Kidney epithelial cell (primary cell): Measurements from ENCODE around the gene LMAN1. TPM values are rescaled to one million over a fixed set of nuclear protein-coding genes. Genes with fewer than 3 reads are reported as not detected.

Source experiments
- DNase-seq: peaks from one replicate; pipeline ENCODE4 v3.0.0-alpha.2; 2010; ENCODE audit warnings: low read depth
- H3K27me3 ChIP-seq: 2 replicates; pipeline ENCODE4 v1.6.0; 2011; ENCODE audit warnings: low read length; ENCODE audit not compliant: control insufficient read depth, insufficient read depth
- H3K36me3 ChIP-seq: 2 replicates; pipeline ENCODE4 v1.5.1; 2011; ENCODE audit warnings: low read length; ENCODE audit not compliant: control insufficient read depth, insufficient read depth
- H3K4me3 ChIP-seq: 2 replicates; pipeline ENCODE4 v1.5.1; 2011; ENCODE audit warnings: low read depth, mild to moderate bottlenecking, control low read depth, low read length
- total RNA-seq: library from RNA; depleted of rRNA; stranded (reverse); fragments of >200 nt; gene quantifications from 2 replicates; pipeline ENCODE4 v1.2.3, GENCODE V29; 2015
- TF ChIP-seq, protein P1 (sequence below): IDR thresholded peaks from 2 replicates; pipeline ENCODE4 v1.5.1; 2011; ENCODE audit warnings: mild to moderate bottlenecking, moderate library complexity, low read length, control low read depth, inconsistent platforms; ENCODE audit not compliant: insufficient read depth, poor library complexity, severe bottlenecking

Gene LMAN1
- total RNA-seq, 1 donor from 2014 or later, result 118 TPM

DNA sequence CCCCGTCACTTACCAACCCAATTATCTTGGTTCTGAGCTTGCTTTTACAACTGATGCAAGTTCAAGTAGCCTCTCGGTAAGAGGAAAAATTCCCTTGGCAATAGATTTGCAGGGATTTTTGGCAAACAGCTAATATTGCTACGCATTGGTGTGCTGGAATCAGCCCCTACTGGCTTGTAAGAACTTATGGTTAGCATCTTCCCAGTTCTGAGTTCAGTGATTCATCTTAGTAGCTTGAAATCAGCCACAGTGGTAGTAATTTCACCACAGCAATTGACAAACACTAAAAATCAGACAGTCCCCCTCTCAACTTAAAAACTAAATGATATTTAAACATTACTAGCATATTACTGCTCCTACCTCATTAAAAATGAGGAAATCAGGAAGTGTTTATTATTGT lies 79.9 kb downstream of the LMAN1 start:
- TF ChIP-seq, protein P1, sequence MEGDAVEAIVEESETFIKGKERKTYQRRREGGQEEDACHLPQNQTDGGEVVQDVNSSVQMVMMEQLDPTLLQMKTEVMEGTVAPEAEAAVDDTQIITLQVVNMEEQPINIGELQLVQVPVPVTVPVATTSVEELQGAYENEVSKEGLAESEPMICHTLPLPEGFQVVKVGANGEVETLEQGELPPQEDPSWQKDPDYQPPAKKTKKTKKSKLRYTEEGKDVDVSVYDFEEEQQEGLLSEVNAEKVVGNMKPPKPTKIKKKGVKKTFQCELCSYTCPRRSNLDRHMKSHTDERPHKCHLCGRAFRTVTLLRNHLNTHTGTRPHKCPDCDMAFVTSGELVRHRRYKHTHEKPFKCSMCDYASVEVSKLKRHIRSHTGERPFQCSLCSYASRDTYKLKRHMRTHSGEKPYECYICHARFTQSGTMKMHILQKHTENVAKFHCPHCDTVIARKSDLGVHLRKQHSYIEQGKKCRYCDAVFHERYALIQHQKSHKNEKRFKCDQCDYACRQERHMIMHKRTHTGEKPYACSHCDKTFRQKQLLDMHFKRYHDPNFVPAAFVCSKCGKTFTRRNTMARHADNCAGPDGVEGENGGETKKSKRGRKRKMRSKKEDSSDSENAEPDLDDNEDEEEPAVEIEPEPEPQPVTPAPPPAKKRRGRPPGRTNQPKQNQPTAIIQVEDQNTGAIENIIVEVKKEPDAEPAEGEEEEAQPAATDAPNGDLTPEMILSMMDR, result no peak

DNA sequence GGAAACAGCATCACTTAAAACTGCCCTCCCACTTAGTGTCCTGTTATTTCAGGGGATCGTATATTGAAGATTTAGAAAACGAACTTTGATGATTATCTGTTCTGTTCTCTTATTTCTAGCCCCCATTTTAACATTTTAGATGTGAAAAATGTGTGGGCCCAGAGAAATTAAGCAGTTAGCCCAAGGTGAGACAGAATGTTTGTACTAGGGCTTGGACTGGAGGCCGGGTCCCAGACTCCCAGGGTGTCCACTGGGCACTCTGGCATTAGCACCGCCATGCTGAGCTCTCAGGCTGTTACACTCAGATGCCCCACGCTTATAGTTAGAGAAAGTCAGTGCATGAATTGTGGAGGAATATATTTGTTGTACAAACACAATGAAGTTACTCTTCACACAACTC lies 80.3 kb downstream of the LMAN1 start:
- H3K36me3 ChIP-seq, result no peaks in the 10 kb centered on the region
- no peak overlapping the region for H3K4me3 ChIP-seq
- peaks cover 42% of the 10 kb centered on the region for H3K27me3 ChIP-seq
- TF ChIP-seq, protein P1, result no peak
- DNase-seq, result no peak

More for the DNA sequence above, 79.9 kb downstream of the LMAN1 start:
- Histone ChIP-seq H3K36me3 (no peaks in the 10 kb centered on the region), H3K4me3 (no peak overlapping the region), H3K27me3 (peaks cover 38% of the 10 kb centered on the region)
- DNase-seq, result no peak

Other genes with a start within 250 kb of the LMAN1 start
- 88.1 and 97.9 TPM in 2 replicates for gene SEC11C, start 219.4 kb downstream of the LMAN1 start, total RNA-seq
- not detected in 2 replicates for gene GRP, start 139.1 kb downstream of the LMAN1 start, total RNA-seq
- not detected in 2 replicates for gene RAX, start 85.8 kb downstream of the LMAN1 start, total RNA-seq
- not detected in 2 replicates for gene CPLX4, start 40.6 kb downstream of the LMAN1 start, total RNA-seq